H9 (cell line): ENCODE results near the gene TET2. TPM values are rescaled to one million over a fixed set of nuclear protein-coding genes. Genes with fewer than 3 reads are reported as not detected.

ENCODE experiments used
- DNase-seq: peaks from one replicate; pipeline ENCODE4 v3.0.0-alpha.2; 2017
- H2AFZ ChIP-seq: one replicate; pipeline ENCODE4 v1.6.1; 2013; ENCODE audit warnings: mild to moderate bottlenecking, low read length, control low read depth, moderate library complexity
- H2AK5ac ChIP-seq: 2 replicates; pipeline ENCODE4 v1.6.1; 2013; ENCODE audit warnings: low read length, control low read depth, mixed read lengths; ENCODE audit not compliant: insufficient read length
- H2BK120ac ChIP-seq: one replicate; pipeline ENCODE4 v1.6.1; 2013; ENCODE audit warnings: low read depth, mild to moderate bottlenecking, low read length, control low read depth, inconsistent platforms; ENCODE audit not compliant: poor library complexity, severe bottlenecking
- H2BK12ac ChIP-seq: 2 replicates; pipeline ENCODE4 v1.6.1; 2013; ENCODE audit warnings: low read length, control low read depth, mixed read lengths, low read depth; ENCODE audit not compliant: insufficient read length
- H2BK15ac ChIP-seq: 2 replicates; pipeline ENCODE4 v1.6.1; 2013; ENCODE audit warnings: low read depth, low read length, control low read depth
- H2BK20ac ChIP-seq: one replicate; pipeline ENCODE4 v1.6.1; 2013; ENCODE audit warnings: low read depth, mild to moderate bottlenecking, low read length, control low read depth, inconsistent platforms; ENCODE audit not compliant: poor library complexity, severe bottlenecking
- H2BK5ac ChIP-seq: 2 replicates; pipeline ENCODE4 v1.6.1; 2013; ENCODE audit warnings: low read length, control low read depth, mixed read lengths; ENCODE audit not compliant: insufficient read length
- H3K14ac ChIP-seq: 2 replicates; pipeline ENCODE4 v1.6.1; 2013; ENCODE audit warnings: low read length, control low read depth; ENCODE audit not compliant: insufficient read depth
- H3K18ac ChIP-seq: 2 replicates; pipeline ENCODE4 v1.6.1; 2013; ENCODE audit warnings: low read depth, mild to moderate bottlenecking, mixed read lengths, low read length, control low read depth; ENCODE audit not compliant: insufficient read length
- H3K23ac ChIP-seq: 2 replicates; pipeline ENCODE4 v1.6.1; 2013; ENCODE audit warnings: low read length, control low read depth, mixed read lengths, low read depth; ENCODE audit not compliant: insufficient read length
- H3K23me2 ChIP-seq: 2 replicates; pipeline ENCODE4 v1.6.1; 2013; ENCODE audit warnings: low read depth, mild to moderate bottlenecking, mixed read lengths, low read length, control low read depth; ENCODE audit not compliant: insufficient read length, poor library complexity, severe bottlenecking
- H3K27ac ChIP-seq: 2 replicates; pipeline ENCODE4 v1.5.1; 2013; ENCODE audit warnings: low read length, control low read depth, mixed read lengths, low read depth; ENCODE audit not compliant: insufficient read length
- H3K27me3 ChIP-seq: 2 replicates; pipeline ENCODE4 v1.6.1; 2013; ENCODE audit warnings: low read length, control low read depth, inconsistent platforms; ENCODE audit not compliant: insufficient read depth
- H3K4ac ChIP-seq: 2 replicates; pipeline ENCODE4 v1.6.1; 2013; ENCODE audit warnings: low read depth, mild to moderate bottlenecking, control low read depth, inconsistent platforms, low read length, moderate library complexity
- H3K4me1 ChIP-seq: 2 replicates; pipeline ENCODE4 v1.6.1; 2013; ENCODE audit warnings: low read length, control low read depth, inconsistent platforms; ENCODE audit not compliant: insufficient read depth
- H3K4me2 ChIP-seq: 2 replicates; pipeline ENCODE4 v1.6.1; 2013; ENCODE audit warnings: low read length, control low read depth, mixed read lengths; ENCODE audit not compliant: insufficient read length, insufficient read depth
- H3K56ac ChIP-seq: 2 replicates; pipeline ENCODE4 v1.6.1; 2013; ENCODE audit warnings: low read depth, mild to moderate bottlenecking, mixed read lengths, low read length, control low read depth; ENCODE audit not compliant: insufficient read length
- H3K79me1 ChIP-seq: 2 replicates; pipeline ENCODE4 v1.6.1; 2013; ENCODE audit warnings: low read depth, mild to moderate bottlenecking, moderate library complexity, low read length, control low read depth, inconsistent platforms; ENCODE audit not compliant: insufficient read depth, poor library complexity, severe bottlenecking
- H3K79me2 ChIP-seq: 2 replicates; pipeline ENCODE4 v1.6.1; 2013; ENCODE audit warnings: low read length, control low read depth, inconsistent platforms; ENCODE audit not compliant: insufficient read depth
- H3K9ac ChIP-seq: 2 replicates; pipeline ENCODE4 v1.6.1; 2013; ENCODE audit warnings: low read length, control low read depth, mixed read lengths; ENCODE audit not compliant: insufficient read length; ENCODE audit errors: extremely low read depth
- H3K9me3 ChIP-seq: one replicate; pipeline ENCODE4 v1.6.1; 2013; ENCODE audit warnings: low read depth, low read length, inconsistent platforms; ENCODE audit not compliant: control insufficient read depth
- H3T11ph ChIP-seq: one replicate; pipeline ENCODE4 v1.6.1; 2013; ENCODE audit warnings: mild to moderate bottlenecking, low read length, control low read depth, inconsistent platforms
- H4K20me1 ChIP-seq: one replicate; pipeline ENCODE4 v1.6.1; 2013; ENCODE audit not compliant: control insufficient read depth, insufficient read length, insufficient read depth
- H4K5ac ChIP-seq: 2 replicates; pipeline ENCODE4 v1.6.1; 2013; ENCODE audit warnings: low read depth, mild to moderate bottlenecking, mixed read lengths, low read length, control low read depth; ENCODE audit not compliant: insufficient read length
- H4K8ac ChIP-seq: replicated peaks from 2 replicates; pipeline ENCODE4 v1.6.1; 2013; ENCODE audit warnings: low read length, control low read depth, mixed read lengths, low read depth; ENCODE audit not compliant: insufficient read length
- H4K91ac ChIP-seq: 2 replicates; pipeline ENCODE4 v1.6.1; 2013; ENCODE audit warnings: low read depth, mild to moderate bottlenecking, moderate library complexity, mixed read lengths, low read length, control low read depth; ENCODE audit not compliant: insufficient read length
- H3K27ac Mint-ChIP-seq, 3 experiments: 2 replicates in 2 of 3; 3 replicates in 1 of 3; pipeline ENCODE4 v1.8.0; 2020 to 2021; ENCODE audit warnings: mixed read lengths in 3 of 3, mild to moderate bottlenecking in 1 of 3, moderate library complexity in 1 of 3
- H3K27me3 Mint-ChIP-seq: 2 replicates; pipeline ENCODE4 v1.8.0; 2021; ENCODE audit warnings: low read depth, mild to moderate bottlenecking, moderate library complexity, mixed read lengths
- H3K36me3 Mint-ChIP-seq, 3 experiments: 2 replicates in 2 of 3; 3 replicates in 1 of 3; pipeline ENCODE4 v1.8.0; 2020 to 2021; ENCODE audit warnings: low read depth in 3 of 3, mixed read lengths in 3 of 3; ENCODE audit not compliant: insufficient read depth in 1 of 3
- H3K4me1 Mint-ChIP-seq, 2 experiments: 2 replicates each; pipeline ENCODE4 v1.8.0; 2020; ENCODE audit warnings: mixed read lengths in 2 of 2
- H3K4me3 Mint-ChIP-seq, 2 experiments: 2 replicates in 1 of 2; 3 replicates in 1 of 2; pipeline ENCODE4 v1.8.0; 2020 to 2021; ENCODE audit warnings: mild to moderate bottlenecking in 2 of 2, mixed read lengths in 2 of 2, moderate library complexity in 1 of 2
- H3K9me3 Mint-ChIP-seq, 2 experiments: 2 replicates in 1 of 2; 3 replicates in 1 of 2; pipeline ENCODE4 v1.8.0; 2020; ENCODE audit warnings: mild to moderate bottlenecking in 2 of 2, mixed read lengths in 2 of 2, moderate library complexity in 1 of 2
- CTCF ChIP-seq: fragments of 200-600 bp; sonication (generic); conservative IDR thresholded peaks from 3 replicates; pipeline ENCODE4 v1.8.0; 2021; ENCODE audit warnings: antibody characterized with exemption, mild to moderate bottlenecking
- WGBS: extraction: QIAGEN DNeasy Blood & Tissue Kit; methylation state at CpG from one replicate; pipeline ENCODE4 v1.1.7; 2013; ENCODE audit warnings: missing lambda C conversion rate, low lambda C conversion rate, mixed read lengths; ENCODE audit not compliant: insufficient read length; ENCODE audit errors: extremely low coverage; 5-methylcytosine and 5-hydroxymethylcytosine counted together
- total RNA-seq: library from RNA; stranded (reverse); gene quantifications from 2 replicates; pipeline ENCODE4 v1.2.1, GENCODE V29; 2021

TET2 gene
- total RNA-seq, 1 experiment from 2014 or later: 3.1 TPM

GRCh38 chr4:105164548-105164947 is 17.9 kb downstream of the TET2 start:
- no peak overlapping the region for H2BK20ac ChIP-seq
- no CpG with 5 or more reads among the region's 1 CpG for WGBS
- no peak overlapping the region for H3K4me3 Mint-ChIP-seq

More at GRCh38 chr4:105164548-105164947, 17.9 kb downstream of the TET2 start:
- Histone ChIP-seq H4K5ac (no peak overlapping the region), H3K4me1 (no peaks in the 10 kb centered on the region), H3K56ac (no peak overlapping the region), H3K4ac (no peak overlapping the region), H3K23me2 (no peaks in the 10 kb centered on the region), H3K18ac (no peak overlapping the region), H3K27ac (no peak overlapping the region), H3K79me2 (no peaks in the 10 kb centered on the region), H3K79me1 (no peaks in the 10 kb centered on the region), H2BK15ac (no peak overlapping the region), H4K91ac (no peak overlapping the region), H3K23ac (no peak overlapping the region), H3K27me3 (peaks cover 18% of the 10 kb centered on the region; the same call in 1 of the 2 replicates), H3K9ac (no peak overlapping the region), H2AFZ (no peak overlapping the region), H4K8ac (no peak overlapping the region), H3K14ac (no peak overlapping the region), H3K9me3 (no peaks in the 10 kb centered on the region), H3T11ph (no peak overlapping the region), H3K4me2 (no peak overlapping the region), H2BK120ac (no peak overlapping the region), H2BK5ac (no peak overlapping the region), H2BK12ac (no peak overlapping the region), H4K20me1 (no peaks in the 10 kb centered on the region), H2AK5ac (no peak overlapping the region)
- TF ChIP-seq CTCF: no peak
- Mint-ChIP-seq H3K4me1 (peaks cover 6 to 14% of the 10 kb centered on the region in 2 experiments), H3K27me3 (peaks cover 56% of the 10 kb centered on the region), H3K9me3 (no peaks in the 10 kb centered on the region), H3K27ac (no peak overlapping the region), H3K36me3 (no peaks in the 10 kb centered on the region)
- no peak for DNase-seq
